Measurements from ENCODE around the gene MARCHF2.

The MARCHF2 gene

DNA sequence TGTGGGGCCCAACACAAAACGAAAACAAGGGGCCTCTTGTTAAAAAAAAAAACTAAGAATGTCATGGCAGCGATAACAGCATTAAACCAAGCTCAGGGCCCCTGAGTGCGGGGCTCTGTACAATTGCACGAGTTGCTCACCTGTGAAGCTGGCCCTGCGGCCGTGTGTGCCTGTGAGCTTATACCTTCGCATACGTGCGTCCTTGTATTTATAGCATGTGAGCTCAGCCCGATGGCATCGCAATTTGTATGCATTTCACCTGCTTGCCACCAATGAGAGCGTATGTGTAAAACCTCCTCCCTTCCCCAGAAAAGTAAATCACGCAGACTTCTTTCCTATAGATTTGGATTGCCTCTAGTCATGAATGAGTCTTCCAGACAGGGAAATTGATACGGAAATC is 48.8 kb downstream of the MARCHF2 start:
- no peak for DNase-seq (ENCODE audit: extremely low spot score)
- ChIA-PET CTCF (no interaction called here), POLR2A (interaction anchor here (1.2 to 1.3 kb wide), 2 partner anchors 9 to 17 kb away, joined by 3 to 6 read pairs; partner anchors contain the start of gene HNRNPM)
- TF ChIP-seq NFRKB (IDR thresholded peaks at IDR 0.05) (no peak), SP1 (IDR thresholded peaks at IDR 0.05) (no peak), FOXK2 (IDR thresholded peaks at IDR 0.05) (no peak), ARNT (IDR thresholded peaks at IDR 0.05) (no peak), HDGF (IDR thresholded peaks at IDR 0.05; ENCODE audit: borderline replicate concordance) (no peak), L3MBTL2 (conservative IDR thresholded peaks at IDR 0.05) (no peak), SUZ12 (IDR thresholded peaks at IDR 0.05) (no peak), LEF1 (IDR thresholded peaks at IDR 0.05; ENCODE audit: borderline replicate concordance) (no peak), FOXM1 (IDR thresholded peaks at IDR 0.05; ENCODE audit: borderline replicate concordance) (no peak), ZNF384 (IDR thresholded peaks at IDR 0.05) (no peak), ELF4 (IDR thresholded peaks at IDR 0.05) (no peak), BHLHE40 (IDR thresholded peaks at IDR 0.05; ENCODE audit: borderline replicate concordance) (no peak), TARDBP (IDR thresholded peaks at IDR 0.05) (no peak)
- TF ChIP-seq, protein P1, sequence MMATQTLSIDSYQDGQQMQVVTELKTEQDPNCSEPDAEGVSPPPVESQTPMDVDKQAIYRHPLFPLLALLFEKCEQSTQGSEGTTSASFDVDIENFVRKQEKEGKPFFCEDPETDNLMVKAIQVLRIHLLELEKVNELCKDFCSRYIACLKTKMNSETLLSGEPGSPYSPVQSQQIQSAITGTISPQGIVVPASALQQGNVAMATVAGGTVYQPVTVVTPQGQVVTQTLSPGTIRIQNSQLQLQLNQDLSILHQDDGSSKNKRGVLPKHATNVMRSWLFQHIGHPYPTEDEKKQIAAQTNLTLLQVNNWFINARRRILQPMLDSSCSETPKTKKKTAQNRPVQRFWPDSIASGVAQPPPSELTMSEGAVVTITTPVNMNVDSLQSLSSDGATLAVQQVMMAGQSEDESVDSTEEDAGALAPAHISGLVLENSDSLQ (IDR thresholded peaks at IDR 0.05) = no peak

DNA sequence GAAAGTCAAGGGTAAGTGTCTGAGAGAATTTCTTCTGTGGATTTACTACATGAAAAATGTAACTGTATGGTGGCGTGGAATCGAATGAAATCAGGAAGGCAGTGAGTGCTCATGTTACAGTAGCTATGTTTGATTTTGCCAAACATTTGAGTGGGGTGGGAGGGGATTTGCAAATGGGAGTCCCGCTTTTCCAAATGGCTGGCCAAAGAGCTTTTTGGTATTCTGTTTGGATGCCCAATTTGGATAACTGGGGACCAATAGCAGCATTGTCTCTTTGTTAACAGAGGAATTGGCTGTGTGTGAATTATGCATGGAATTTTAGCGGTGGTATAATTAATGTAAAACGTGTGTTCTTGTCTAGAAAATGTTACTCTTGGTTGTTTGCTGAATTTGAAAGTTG is 49.5 kb downstream of the MARCHF2 start:
- POLR2A ChIA-PET = interaction anchor here (1.2 to 1.3 kb wide), 2 partner anchors 10 to 18 kb away, joined by 3 to 6 read pairs; partner anchors contain the start of gene HNRNPM
- CTCF ChIA-PET = no interaction called here
- DNase-seq (ENCODE audit: extremely low spot score) = no peak
- no peak for TF ChIP-seq FOXK2 (IDR thresholded peaks at IDR 0.05)
- no peak for TF ChIP-seq SUZ12 (IDR thresholded peaks at IDR 0.05)
- no peak for TF ChIP-seq ZNF384 (IDR thresholded peaks at IDR 0.05)
- no peak for TF ChIP-seq SP1 (IDR thresholded peaks at IDR 0.05)
- TF ChIP-seq L3MBTL2 (conservative IDR thresholded peaks at IDR 0.05) = no peak
- TF ChIP-seq LEF1 (IDR thresholded peaks at IDR 0.05; ENCODE audit: borderline replicate concordance) = no peak
- no peak for TF ChIP-seq FOXA1 (IDR thresholded peaks at IDR 0.05)
- TF ChIP-seq ELF4 (IDR thresholded peaks at IDR 0.05) = no peak
- TF ChIP-seq NFRKB (IDR thresholded peaks at IDR 0.05) = no peak
- no peak for TF ChIP-seq CTBP1 (IDR thresholded peaks at IDR 0.05; ENCODE audit: borderline replicate concordance)
- TF ChIP-seq TARDBP (IDR thresholded peaks at IDR 0.05) = no peak
- no peak for TF ChIP-seq FOXM1 (IDR thresholded peaks at IDR 0.05; ENCODE audit: borderline replicate concordance)
- TF ChIP-seq, protein P1 (IDR thresholded peaks at IDR 0.05) = no peak

DNA sequence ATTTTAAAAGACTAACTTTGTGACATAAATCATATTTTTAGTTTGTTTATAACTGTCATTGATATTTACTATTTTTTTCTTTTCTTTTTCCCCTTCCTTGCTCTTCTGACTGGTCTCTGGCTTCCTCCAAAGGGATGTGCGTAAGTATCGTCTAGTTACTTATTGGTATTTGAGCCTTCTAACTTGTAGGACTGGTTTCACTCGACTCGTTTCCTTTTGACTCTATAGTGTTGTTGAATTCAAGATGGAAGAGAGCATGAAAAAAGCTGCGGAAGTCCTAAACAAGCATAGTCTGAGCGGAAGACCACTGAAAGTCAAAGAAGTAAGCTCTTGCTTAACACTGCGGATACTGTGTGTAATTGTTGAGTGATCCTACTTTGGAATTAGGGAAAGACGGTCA is 50.3 kb downstream of the MARCHF2 start:
- TF ChIP-seq SUZ12 (IDR thresholded peaks at IDR 0.05) (no peak), HDGF (IDR thresholded peaks at IDR 0.05; ENCODE audit: borderline replicate concordance) (no peak), SP1 (IDR thresholded peaks at IDR 0.05) (no peak), BHLHE40 (IDR thresholded peaks at IDR 0.05; ENCODE audit: borderline replicate concordance) (no peak), L3MBTL2 (conservative IDR thresholded peaks at IDR 0.05) (no peak), ARNT (IDR thresholded peaks at IDR 0.05) (no peak), FOXK2 (IDR thresholded peaks at IDR 0.05) (no peak), ZNF384 (IDR thresholded peaks at IDR 0.05) (no peak), TARDBP (IDR thresholded peaks at IDR 0.05) (no peak), LEF1 (IDR thresholded peaks at IDR 0.05; ENCODE audit: borderline replicate concordance) (no peak), ELF4 (IDR thresholded peaks at IDR 0.05) (no peak), NFRKB (IDR thresholded peaks at IDR 0.05) (no peak)
- TF ChIP-seq, protein P1 (IDR thresholded peaks at IDR 0.05) = no peak
- DNase-seq (ENCODE audit: extremely low spot score) = no peak
- CTCF ChIA-PET = no interaction called here
- POLR2A ChIA-PET = no interaction called here

DNA sequence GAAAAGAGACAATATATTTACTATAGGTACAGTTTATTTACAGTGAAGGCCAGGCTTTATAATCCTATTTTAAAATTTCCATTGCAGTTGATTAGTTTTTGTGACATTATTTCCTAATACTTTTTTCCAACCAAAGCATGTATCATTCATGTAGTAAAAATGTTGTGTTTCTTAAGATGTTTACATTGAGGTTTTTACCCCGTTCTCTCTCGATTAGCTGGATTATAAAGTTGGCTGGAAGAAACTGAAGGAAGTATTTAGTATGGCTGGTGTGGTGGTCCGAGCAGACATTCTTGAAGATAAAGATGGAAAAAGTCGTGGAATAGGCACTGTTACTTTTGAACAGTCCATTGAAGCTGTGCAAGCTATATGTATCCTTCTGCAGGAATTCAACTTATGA is 52.9 kb downstream of the MARCHF2 start:
- TF ChIP-seq NFRKB (IDR thresholded peaks at IDR 0.05) = no peak
- no peak for TF ChIP-seq ELF4 (IDR thresholded peaks at IDR 0.05)
- no peak for TF ChIP-seq SP1 (IDR thresholded peaks at IDR 0.05)
- no peak for TF ChIP-seq FOXK2 (IDR thresholded peaks at IDR 0.05)
- no peak for TF ChIP-seq FOXM1 (IDR thresholded peaks at IDR 0.05; ENCODE audit: borderline replicate concordance)
- TF ChIP-seq CTBP1 (IDR thresholded peaks at IDR 0.05; ENCODE audit: borderline replicate concordance) = no peak
- TF ChIP-seq HDGF (IDR thresholded peaks at IDR 0.05; ENCODE audit: borderline replicate concordance) = no peak
- TF ChIP-seq ARNT (IDR thresholded peaks at IDR 0.05) = no peak
- no peak for TF ChIP-seq SUZ12 (IDR thresholded peaks at IDR 0.05)
- no peak for TF ChIP-seq LEF1 (IDR thresholded peaks at IDR 0.05; ENCODE audit: borderline replicate concordance)
- TF ChIP-seq, protein P1 (IDR thresholded peaks at IDR 0.05) = no peak
- TF ChIP-seq BHLHE40 (IDR thresholded peaks at IDR 0.05; ENCODE audit: borderline replicate concordance) = no peak
- TF ChIP-seq ZNF384 (IDR thresholded peaks at IDR 0.05) = no peak
- no peak for TF ChIP-seq TARDBP (IDR thresholded peaks at IDR 0.05)
- no peak for TF ChIP-seq L3MBTL2 (conservative IDR thresholded peaks at IDR 0.05)
- CTCF ChIA-PET = interaction anchor here (0.7 kb wide), 1 partner anchor 116 kb away, joined by 3 read pairs; no protein-coding TSS in a partner anchor
- POLR2A ChIA-PET = no interaction called here
- no peak for DNase-seq (ENCODE audit: extremely low spot score)

DNA sequence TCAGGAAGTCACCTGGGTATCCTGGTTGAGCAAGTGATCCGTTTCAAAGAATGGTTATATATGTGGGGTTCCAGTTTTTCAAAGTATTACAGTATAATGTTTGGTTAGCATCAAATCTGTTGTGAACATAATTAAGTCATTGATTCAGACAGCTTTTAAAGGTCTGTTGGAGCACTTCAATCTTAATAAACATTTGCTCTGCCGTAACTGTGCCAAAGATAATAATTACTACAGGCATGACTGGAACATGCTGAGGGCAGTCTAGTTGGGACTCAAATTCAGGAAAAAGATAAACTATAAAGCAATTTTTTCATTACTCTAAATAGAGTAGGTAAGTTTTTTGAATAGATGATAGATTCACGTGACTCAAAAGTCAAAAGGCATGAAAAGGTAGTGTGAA is 55.0 kb downstream of the MARCHF2 start:
- TF ChIP-seq ZNF384 (IDR thresholded peaks at IDR 0.05) (no peak), LEF1 (IDR thresholded peaks at IDR 0.05; ENCODE audit: borderline replicate concordance) (no peak), FOXM1 (IDR thresholded peaks at IDR 0.05; ENCODE audit: borderline replicate concordance) (no peak), SUZ12 (IDR thresholded peaks at IDR 0.05) (no peak), NFRKB (IDR thresholded peaks at IDR 0.05) (no peak), CTBP1 (IDR thresholded peaks at IDR 0.05; ENCODE audit: borderline replicate concordance) (no peak), ELF4 (IDR thresholded peaks at IDR 0.05) (no peak), FOXK2 (IDR thresholded peaks at IDR 0.05) (no peak), SP1 (IDR thresholded peaks at IDR 0.05) (no peak), TARDBP (IDR thresholded peaks at IDR 0.05) (no peak), BHLHE40 (IDR thresholded peaks at IDR 0.05; ENCODE audit: borderline replicate concordance) (no peak), HDGF (IDR thresholded peaks at IDR 0.05; ENCODE audit: borderline replicate concordance) (no peak), FOXA1 (IDR thresholded peaks at IDR 0.05) (no peak), ARNT (IDR thresholded peaks at IDR 0.05) (no peak), L3MBTL2 (conservative IDR thresholded peaks at IDR 0.05) (no peak)
- TF ChIP-seq, protein P1 (IDR thresholded peaks at IDR 0.05) = no peak
- DNase-seq (ENCODE audit: extremely low spot score) = no peak
- CTCF ChIA-PET = no interaction called here
- POLR2A ChIA-PET = no interaction called here
